Ishikawa (cell line): ENCODE measurements around the gene PDS5A.

ENCODE experiments used
- CEBPB ChIP-seq: IDR thresholded peaks from 2 replicates; pipeline ENCODE4 v1.6.1; 2012
- CREB1 ChIP-seq: IDR thresholded peaks from 2 replicates; pipeline ENCODE4 v1.6.1; 2012; ENCODE audit warnings: low read depth
- EGR1 ChIP-seq: IDR thresholded peaks from 2 replicates; pipeline ENCODE4 v1.6.1; 2012
- EP300 ChIP-seq: IDR thresholded peaks from 2 replicates; pipeline ENCODE4 v1.6.1; 2012; ENCODE audit warnings: borderline replicate concordance
- FOXM1 ChIP-seq: IDR thresholded peaks from 2 replicates; pipeline ENCODE4 v1.6.1; 2012; ENCODE audit warnings: low read depth, borderline replicate concordance
- NFIC ChIP-seq: IDR thresholded peaks from 2 replicates; pipeline ENCODE4 v1.6.1; 2012
- RAD21 ChIP-seq: IDR thresholded peaks from 2 replicates; pipeline ENCODE4 v1.6.1; 2012; ENCODE audit warnings: low read depth
- TAF1 ChIP-seq: IDR thresholded peaks from 2 replicates; pipeline ENCODE4 v1.6.1; 2012; ENCODE audit warnings: low read depth, mild to moderate bottlenecking
- TCF12 ChIP-seq: IDR thresholded peaks from 2 replicates; pipeline ENCODE4 v1.6.1; 2012; ENCODE audit warnings: low read depth
- TEAD4 ChIP-seq: IDR thresholded peaks from 2 replicates; pipeline ENCODE4 v1.6.1; 2012
- USF1 ChIP-seq: IDR thresholded peaks from 2 replicates; pipeline ENCODE4 v1.6.1; 2012
- YY1 ChIP-seq: IDR thresholded peaks from 2 replicates; pipeline ENCODE4 v1.6.1; 2012; ENCODE audit warnings: low read depth
- ZBTB7A ChIP-seq: IDR thresholded peaks from 2 replicates; pipeline ENCODE4 v1.6.1; 2012; ENCODE audit warnings: low read depth
- TF ChIP-seq, protein P1 (sequence below): IDR thresholded peaks from 2 replicates; pipeline ENCODE4 v1.6.1; 2012; ENCODE audit warnings: low read depth, mild to moderate bottlenecking
- TF ChIP-seq, protein P2 (sequence below): IDR thresholded peaks from 2 replicates; pipeline ENCODE4 v1.6.1; 2012

The PDS5A gene

GRCh38 chr4:39860804-39861203 lies 116.9 kb downstream of the PDS5A start:
- TF ChIP-seq RAD21: no peak
- TF ChIP-seq FOXM1: no peak
- no peak for TF ChIP-seq YY1
- TF ChIP-seq, protein P1, sequence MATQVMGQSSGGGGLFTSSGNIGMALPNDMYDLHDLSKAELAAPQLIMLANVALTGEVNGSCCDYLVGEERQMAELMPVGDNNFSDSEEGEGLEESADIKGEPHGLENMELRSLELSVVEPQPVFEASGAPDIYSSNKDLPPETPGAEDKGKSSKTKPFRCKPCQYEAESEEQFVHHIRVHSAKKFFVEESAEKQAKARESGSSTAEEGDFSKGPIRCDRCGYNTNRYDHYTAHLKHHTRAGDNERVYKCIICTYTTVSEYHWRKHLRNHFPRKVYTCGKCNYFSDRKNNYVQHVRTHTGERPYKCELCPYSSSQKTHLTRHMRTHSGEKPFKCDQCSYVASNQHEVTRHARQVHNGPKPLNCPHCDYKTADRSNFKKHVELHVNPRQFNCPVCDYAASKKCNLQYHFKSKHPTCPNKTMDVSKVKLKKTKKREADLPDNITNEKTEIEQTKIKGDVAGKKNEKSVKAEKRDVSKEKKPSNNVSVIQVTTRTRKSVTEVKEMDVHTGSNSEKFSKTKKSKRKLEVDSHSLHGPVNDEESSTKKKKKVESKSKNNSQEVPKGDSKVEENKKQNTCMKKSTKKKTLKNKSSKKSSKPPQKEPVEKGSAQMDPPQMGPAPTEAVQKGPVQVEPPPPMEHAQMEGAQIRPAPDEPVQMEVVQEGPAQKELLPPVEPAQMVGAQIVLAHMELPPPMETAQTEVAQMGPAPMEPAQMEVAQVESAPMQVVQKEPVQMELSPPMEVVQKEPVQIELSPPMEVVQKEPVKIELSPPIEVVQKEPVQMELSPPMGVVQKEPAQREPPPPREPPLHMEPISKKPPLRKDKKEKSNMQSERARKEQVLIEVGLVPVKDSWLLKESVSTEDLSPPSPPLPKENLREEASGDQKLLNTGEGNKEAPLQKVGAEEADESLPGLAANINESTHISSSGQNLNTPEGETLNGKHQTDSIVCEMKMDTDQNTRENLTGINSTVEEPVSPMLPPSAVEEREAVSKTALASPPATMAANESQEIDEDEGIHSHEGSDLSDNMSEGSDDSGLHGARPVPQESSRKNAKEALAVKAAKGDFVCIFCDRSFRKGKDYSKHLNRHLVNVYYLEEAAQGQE: no peak
- no peak for TF ChIP-seq CREB1
- TF ChIP-seq CEBPB: no peak
- no peak for TF ChIP-seq TCF12
- TF ChIP-seq, protein P2, sequence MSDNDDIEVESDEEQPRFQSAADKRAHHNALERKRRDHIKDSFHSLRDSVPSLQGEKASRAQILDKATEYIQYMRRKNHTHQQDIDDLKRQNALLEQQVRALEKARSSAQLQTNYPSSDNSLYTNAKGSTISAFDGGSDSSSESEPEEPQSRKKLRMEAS: no peak
- no peak for TF ChIP-seq USF1
- no peak for TF ChIP-seq TAF1
- no peak for TF ChIP-seq EP300
- no peak for TF ChIP-seq EGR1
- TF ChIP-seq ZBTB7A: no peak
- no peak for TF ChIP-seq TEAD4
- TF ChIP-seq NFIC: no peak

- TF ChIP-seq FOXM1 (no peak), USF1 (no peak), RAD21 (no peak), ZBTB7A (no peak), TAF1 (no peak), TCF12 (no peak), CEBPB (no peak), CREB1 (no peak)
Observed at GRCh38 chr4:39855909-39856512, 121.7 kb downstream of the PDS5A start.

- TF ChIP-seq EP300: no peak
- no peak for TF ChIP-seq CEBPB
- no peak for TF ChIP-seq USF1
- no peak for TF ChIP-seq TAF1
- no peak for TF ChIP-seq CREB1
- TF ChIP-seq, protein P2: no peak
Observed at GRCh38 chr4:39852636-39853035, 125.1 kb downstream of the PDS5A start.

DNA sequence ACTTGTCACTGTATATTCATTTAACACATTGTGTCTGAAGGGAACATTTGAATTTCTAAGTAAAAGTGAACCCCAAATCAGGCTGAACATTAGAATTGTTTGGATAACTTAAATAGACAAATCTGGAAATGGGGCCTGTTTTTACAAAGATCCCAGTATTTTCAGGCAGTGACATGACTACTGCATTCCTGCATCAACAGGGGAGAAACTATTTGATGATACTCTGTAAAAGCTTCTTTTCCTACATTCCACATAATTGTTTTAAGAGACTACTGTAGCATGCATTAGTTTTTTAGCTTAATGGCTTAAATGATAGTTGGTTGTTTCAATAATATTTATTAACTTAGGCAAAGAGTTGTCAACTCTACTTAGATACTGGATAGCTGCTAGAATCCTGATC lies 127.0 kb downstream of the PDS5A start:
- no peak for TF ChIP-seq TEAD4
- TF ChIP-seq TAF1: no peak
- no peak for TF ChIP-seq NFIC
- no peak for TF ChIP-seq YY1
- no peak for TF ChIP-seq RAD21
- TF ChIP-seq FOXM1: no peak
- no peak for TF ChIP-seq EP300
- TF ChIP-seq TCF12: no peak
- TF ChIP-seq, protein P1: no peak
- no peak for TF ChIP-seq CREB1
- TF ChIP-seq USF1: no peak
- TF ChIP-seq ZBTB7A: no peak
- TF ChIP-seq EGR1: no peak
- TF ChIP-seq CEBPB: no peak
- TF ChIP-seq, protein P2: no peak

- TF ChIP-seq TAF1 (no peak), TEAD4 (no peak), FOXM1 (no peak)
- TF ChIP-seq, protein P2: no peak
Observed at GRCh38 chr4:39846705-39847104, 131.0 kb downstream of the PDS5A start.
